Liver (tissue), 3 donors: ENCODE data around the gene FRG1.
"Not testable (repeated sequence)": the region's sequence is repeated elsewhere in the genome, so short reads cannot be mapped to it uniquely, and the experiment has no call there.

ENCODE experiments used
- CTCF ChIP-seq: fragments of 150-350 bp; IDR thresholded peaks from 2 replicates; pipeline ENCODE4 v1.5.1; 2017; ENCODE audit warnings: improper control_type of control experiment, low read depth, low read length; ENCODE audit not compliant: missing input control
- EGR1 ChIP-seq, 2 donors: IDR thresholded peaks; 2 replicates each; pipeline ENCODE4 v1.6.1; 2016 to 2018; ENCODE audit warnings: antibody characterized with exemption in 2 of 2, low read depth in 2 of 2
- FOXA2 ChIP-seq: IDR thresholded peaks from 2 replicates; pipeline ENCODE4 v1.6.1; 2016; ENCODE audit warnings: antibody characterized with exemption
- MAX ChIP-seq: IDR thresholded peaks from 2 replicates; pipeline ENCODE4 v1.6.1; 2016; ENCODE audit warnings: antibody characterized with exemption
- REST ChIP-seq: IDR thresholded peaks from 2 replicates; pipeline ENCODE4 v1.6.1; 2016; ENCODE audit warnings: antibody characterized with exemption, mild to moderate bottlenecking
- TAF1 ChIP-seq: conservative IDR thresholded peaks from 2 replicates; pipeline ENCODE4 v1.6.1; 2016; ENCODE audit warnings: antibody characterized with exemption, mild to moderate bottlenecking
- YY1 ChIP-seq: IDR thresholded peaks from 2 replicates; pipeline ENCODE4 v1.6.1; 2016; ENCODE audit warnings: antibody characterized with exemption, mild to moderate bottlenecking
- TF ChIP-seq, protein P1 (sequence below): IDR thresholded peaks from 2 replicates; pipeline ENCODE4 v1.6.1; 2016; ENCODE audit warnings: antibody characterized with exemption
- donor health status: healthy.
- donor health status: healthy.

DNA sequence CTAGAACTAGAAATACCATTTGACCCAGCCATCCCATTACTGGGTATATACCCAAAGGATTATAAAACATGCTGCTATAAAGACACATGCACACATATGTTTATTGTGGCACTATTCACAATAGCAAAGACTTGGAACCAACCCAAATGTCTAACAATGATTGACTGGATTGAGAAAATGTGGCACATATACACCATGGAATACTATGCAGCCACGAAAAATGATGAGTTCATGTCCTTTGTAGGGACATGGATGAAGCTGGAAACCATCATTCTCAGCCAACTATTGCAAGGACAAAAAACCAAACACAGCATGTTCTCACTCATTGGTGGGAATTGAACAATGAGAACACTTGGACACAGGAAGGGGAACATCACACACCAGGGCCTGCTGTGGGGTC lies 28.6 kb downstream of the FRG1 start:
- TF ChIP-seq CTCF; EGR1 (IDR thresholded peaks at IDR 0.05; ENCODE audit: low read depth in 2 of 2); REST; TAF1; YY1; MAX; FOXA2: not testable (repeated sequence)
- TF ChIP-seq, protein P1, sequence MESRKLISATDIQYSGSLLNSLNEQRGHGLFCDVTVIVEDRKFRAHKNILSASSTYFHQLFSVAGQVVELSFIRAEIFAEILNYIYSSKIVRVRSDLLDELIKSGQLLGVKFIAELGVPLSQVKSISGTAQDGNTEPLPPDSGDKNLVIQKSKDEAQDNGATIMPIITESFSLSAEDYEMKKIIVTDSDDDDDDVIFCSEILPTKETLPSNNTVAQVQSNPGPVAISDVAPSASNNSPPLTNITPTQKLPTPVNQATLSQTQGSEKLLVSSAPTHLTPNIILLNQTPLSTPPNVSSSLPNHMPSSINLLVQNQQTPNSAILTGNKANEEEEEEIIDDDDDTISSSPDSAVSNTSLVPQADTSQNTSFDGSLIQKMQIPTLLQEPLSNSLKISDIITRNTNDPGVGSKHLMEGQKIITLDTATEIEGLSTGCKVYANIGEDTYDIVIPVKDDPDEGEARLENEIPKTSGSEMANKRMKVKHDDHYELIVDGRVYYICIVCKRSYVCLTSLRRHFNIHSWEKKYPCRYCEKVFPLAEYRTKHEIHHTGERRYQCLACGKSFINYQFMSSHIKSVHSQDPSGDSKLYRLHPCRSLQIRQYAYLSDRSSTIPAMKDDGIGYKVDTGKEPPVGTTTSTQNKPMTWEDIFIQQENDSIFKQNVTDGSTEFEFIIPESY = not testable (repeated sequence)
